ENCODE data around the gene TRIM9. TPM values are rescaled to one million over a fixed set of nuclear protein-coding genes. Genes with fewer than 3 reads are reported as not detected.

TRIM9 gene
- total and polyA plus RNA-seq, 2 experiments from 2014 or later = 4.4 to 6.2 TPM

GRCh38 chr14:50937325-50937724, 157.6 kb downstream of the TRIM9 start:
- Mint-ChIP-seq H3K27ac (no peak overlapping the region), H3K36me3 (ENCODE audit: low read depth) (peaks cover 20% of the 10 kb centered on the region), H3K27me3 (ENCODE audit: insufficient read depth, low read depth, poor library complexity) (no peaks in the 10 kb centered on the region), H3K4me1 (peaks cover 4% of the 10 kb centered on the region; the same call in 2 of the 3 replicates), H3K9me3 (no peaks in the 10 kb centered on the region), H3K4me3 (no peak overlapping the region)
- H3K4me2 ChIP-seq = no peak overlapping the region
- H3K4me3 ChIP-seq = no peak overlapping the region
- DNase-seq (ENCODE audit: low spot score) = no peak
- H3K79me2 ChIP-seq (replicated peaks; ENCODE audit: insufficient read depth) = peaks cover 6% of the 10 kb centered on the region
- no peaks in the 10 kb centered on the region for H3K4me1 ChIP-seq (ENCODE audit: insufficient read depth)
- peaks cover 5% of the 10 kb centered on the region; the same call in 1 of the 2 replicates for H4K20me1 ChIP-seq (replicated peaks; ENCODE audit: insufficient read depth)
- no peaks in the 10 kb centered on the region for H3K9me2 ChIP-seq (ENCODE audit: insufficient read depth)
- H2AFZ ChIP-seq = no peak overlapping the region
- H3F3A ChIP-seq (replicated peaks; ENCODE audit: low read depth) = no peaks in the 10 kb centered on the region; the same call in 1 of the 2 replicates
- peaks cover 14% of the 10 kb centered on the region; the same call in 1 of the 2 replicates for H3K36me3 ChIP-seq (ENCODE audit: insufficient read depth)
- no peaks in the 10 kb centered on the region for H3K27me3 ChIP-seq (ENCODE audit: insufficient read depth)
- no peak overlapping the region for H3K27ac ChIP-seq (ENCODE audit: low read depth)
- TF ChIP-seq, protein P1, sequence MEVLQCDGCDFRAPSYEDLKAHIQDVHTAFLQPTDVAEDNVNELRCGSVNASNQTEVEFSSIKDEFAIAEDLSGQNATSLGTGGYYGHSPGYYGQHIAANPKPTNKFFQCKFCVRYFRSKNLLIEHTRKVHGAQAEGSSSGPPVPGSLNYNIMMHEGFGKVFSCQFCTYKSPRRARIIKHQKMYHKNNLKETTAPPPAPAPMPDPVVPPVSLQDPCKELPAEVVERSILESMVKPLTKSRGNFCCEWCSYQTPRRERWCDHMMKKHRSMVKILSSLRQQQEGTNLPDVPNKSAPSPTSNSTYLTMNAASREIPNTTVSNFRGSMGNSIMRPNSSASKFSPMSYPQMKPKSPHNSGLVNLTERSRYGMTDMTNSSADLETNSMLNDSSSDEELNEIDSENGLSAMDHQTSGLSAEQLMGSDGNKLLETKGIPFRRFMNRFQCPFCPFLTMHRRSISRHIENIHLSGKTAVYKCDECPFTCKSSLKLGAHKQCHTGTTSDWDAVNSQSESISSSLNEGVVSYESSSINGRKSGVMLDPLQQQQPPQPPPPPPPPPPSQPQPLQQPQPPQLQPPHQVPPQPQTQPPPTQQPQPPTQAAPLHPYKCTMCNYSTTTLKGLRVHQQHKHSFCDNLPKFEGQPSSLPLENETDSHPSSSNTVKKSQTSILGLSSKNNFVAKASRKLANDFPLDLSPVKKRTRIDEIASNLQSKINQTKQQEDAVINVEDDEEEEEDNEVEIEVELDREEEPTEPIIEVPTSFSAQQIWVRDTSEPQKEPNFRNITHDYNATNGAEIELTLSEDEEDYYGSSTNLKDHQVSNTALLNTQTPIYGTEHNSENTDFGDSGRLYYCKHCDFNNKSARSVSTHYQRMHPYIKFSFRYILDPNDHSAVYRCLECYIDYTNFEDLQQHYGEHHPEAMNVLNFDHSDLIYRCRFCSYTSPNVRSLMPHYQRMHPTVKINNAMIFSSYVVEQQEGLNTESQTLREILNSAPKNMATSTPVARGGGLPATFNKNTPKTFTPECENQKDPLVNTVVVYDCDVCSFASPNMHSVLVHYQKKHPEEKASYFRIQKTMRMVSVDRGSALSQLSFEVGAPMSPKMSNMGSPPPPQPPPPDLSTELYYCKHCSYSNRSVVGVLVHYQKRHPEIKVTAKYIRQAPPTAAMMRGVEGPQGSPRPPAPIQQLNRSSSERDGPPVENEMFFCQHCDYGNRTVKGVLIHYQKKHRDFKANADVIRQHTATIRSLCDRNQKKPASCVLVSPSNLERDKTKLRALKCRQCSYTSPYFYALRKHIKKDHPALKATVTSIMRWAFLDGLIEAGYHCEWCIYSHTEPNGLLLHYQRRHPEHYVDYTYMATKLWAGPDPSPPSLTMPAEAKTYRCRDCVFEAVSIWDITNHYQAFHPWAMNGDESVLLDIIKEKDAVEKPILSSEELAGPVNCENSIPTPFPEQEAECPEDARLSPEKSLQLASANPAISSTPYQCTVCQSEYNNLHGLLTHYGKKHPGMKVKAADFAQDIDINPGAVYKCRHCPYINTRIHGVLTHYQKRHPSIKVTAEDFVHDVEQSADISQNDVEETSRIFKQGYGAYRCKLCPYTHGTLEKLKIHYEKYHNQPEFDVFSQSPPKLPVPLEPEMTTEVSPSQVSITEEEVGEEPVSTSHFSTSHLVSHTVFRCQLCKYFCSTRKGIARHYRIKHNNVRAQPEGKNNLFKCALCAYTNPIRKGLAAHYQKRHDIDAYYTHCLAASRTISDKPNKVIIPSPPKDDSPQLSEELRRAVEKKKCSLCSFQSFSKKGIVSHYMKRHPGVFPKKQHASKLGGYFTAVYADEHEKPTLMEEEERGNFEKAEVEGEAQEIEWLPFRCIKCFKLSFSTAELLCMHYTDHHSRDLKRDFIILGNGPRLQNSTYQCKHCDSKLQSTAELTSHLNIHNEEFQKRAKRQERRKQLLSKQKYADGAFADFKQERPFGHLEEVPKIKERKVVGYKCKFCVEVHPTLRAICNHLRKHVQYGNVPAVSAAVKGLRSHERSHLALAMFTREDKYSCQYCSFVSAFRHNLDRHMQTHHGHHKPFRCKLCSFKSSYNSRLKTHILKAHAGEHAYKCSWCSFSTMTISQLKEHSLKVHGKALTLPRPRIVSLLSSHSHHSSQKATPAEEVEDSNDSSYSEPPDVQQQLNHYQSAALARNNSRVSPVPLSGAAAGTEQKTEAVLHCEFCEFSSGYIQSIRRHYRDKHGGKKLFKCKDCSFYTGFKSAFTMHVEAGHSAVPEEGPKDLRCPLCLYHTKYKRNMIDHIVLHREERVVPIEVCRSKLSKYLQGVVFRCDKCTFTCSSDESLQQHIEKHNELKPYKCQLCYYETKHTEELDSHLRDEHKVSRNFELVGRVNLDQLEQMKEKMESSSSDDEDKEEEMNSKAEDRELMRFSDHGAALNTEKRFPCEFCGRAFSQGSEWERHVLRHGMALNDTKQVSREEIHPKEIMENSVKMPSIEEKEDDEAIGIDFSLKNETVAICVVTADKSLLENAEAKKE (CRISPR knock-in tag; IDR thresholded peaks at IDR 0.05) = no peak
- no peak for TF ChIP-seq STAT1 (IDR thresholded peaks at IDR 0.05; ENCODE audit: unreplicated experiment)
- TF ChIP-seq, protein P2, sequence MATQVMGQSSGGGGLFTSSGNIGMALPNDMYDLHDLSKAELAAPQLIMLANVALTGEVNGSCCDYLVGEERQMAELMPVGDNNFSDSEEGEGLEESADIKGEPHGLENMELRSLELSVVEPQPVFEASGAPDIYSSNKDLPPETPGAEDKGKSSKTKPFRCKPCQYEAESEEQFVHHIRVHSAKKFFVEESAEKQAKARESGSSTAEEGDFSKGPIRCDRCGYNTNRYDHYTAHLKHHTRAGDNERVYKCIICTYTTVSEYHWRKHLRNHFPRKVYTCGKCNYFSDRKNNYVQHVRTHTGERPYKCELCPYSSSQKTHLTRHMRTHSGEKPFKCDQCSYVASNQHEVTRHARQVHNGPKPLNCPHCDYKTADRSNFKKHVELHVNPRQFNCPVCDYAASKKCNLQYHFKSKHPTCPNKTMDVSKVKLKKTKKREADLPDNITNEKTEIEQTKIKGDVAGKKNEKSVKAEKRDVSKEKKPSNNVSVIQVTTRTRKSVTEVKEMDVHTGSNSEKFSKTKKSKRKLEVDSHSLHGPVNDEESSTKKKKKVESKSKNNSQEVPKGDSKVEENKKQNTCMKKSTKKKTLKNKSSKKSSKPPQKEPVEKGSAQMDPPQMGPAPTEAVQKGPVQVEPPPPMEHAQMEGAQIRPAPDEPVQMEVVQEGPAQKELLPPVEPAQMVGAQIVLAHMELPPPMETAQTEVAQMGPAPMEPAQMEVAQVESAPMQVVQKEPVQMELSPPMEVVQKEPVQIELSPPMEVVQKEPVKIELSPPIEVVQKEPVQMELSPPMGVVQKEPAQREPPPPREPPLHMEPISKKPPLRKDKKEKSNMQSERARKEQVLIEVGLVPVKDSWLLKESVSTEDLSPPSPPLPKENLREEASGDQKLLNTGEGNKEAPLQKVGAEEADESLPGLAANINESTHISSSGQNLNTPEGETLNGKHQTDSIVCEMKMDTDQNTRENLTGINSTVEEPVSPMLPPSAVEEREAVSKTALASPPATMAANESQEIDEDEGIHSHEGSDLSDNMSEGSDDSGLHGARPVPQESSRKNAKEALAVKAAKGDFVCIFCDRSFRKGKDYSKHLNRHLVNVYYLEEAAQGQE (IDR thresholded peaks at IDR 0.05; ENCODE audit: unreplicated experiment) = no peak
- no peak for TF ChIP-seq ZNF114 (CRISPR knock-in tag; IDR thresholded peaks at IDR 0.05)
- TF ChIP-seq JUNB (IDR thresholded peaks at IDR 0.05; ENCODE audit: unreplicated experiment) = no peak
- no peak for TF ChIP-seq EZH2 (IDR thresholded peaks at IDR 0.05; ENCODE audit: low read depth, unreplicated experiment)
- no peak for TF ChIP-seq NANOG (IDR thresholded peaks at IDR 0.05; ENCODE audit: borderline replicate concordance)
- TF ChIP-seq CREB1 (CRISPR knock-in tag; IDR thresholded peaks at IDR 0.05; ENCODE audit: low read depth) = no peak
- no peak for TF ChIP-seq POLR2AphosphoS5 (IDR thresholded peaks at IDR 0.05; ENCODE audit: low read depth)
- no peak for TF ChIP-seq EZH2phosphoT487 (IDR thresholded peaks at IDR 0.05; ENCODE audit: unreplicated experiment)
- TF ChIP-seq ZNF331 (CRISPR knock-in tag; IDR thresholded peaks at IDR 0.05; ENCODE audit: low read depth) = no peak
- no peak for TF ChIP-seq CTCF (conservative IDR thresholded peaks at IDR 0.05; ENCODE audit: low read depth in 2 of 2)
- TF ChIP-seq ETS1 (IDR thresholded peaks at IDR 0.05) = no peak
- ATAC-seq = no peak
